RCC 7860 (cell line): Measurements from ENCODE around the gene PLAAT4.

ENCODE experiments used
- DNase-seq: peaks from one replicate; pipeline ENCODE4 v3.0.0-alpha.2; 2015; ENCODE audit warnings: low spot score
- FAIRE-seq: peaks from 2 replicates; lab custom pipeline; 2012; peaks lifted over from hg19 to GRCh38; lab: Jason Lieb, UNC

The PLAAT4 gene

GRCh38 chr11:63536669-63537292, at the start of gene PLAAT4:
TSS of gene PLAAT4 (plus strand) at chr11:63536808. CDS start at chr11:63536869, 61 bp downstream.
- DNase-seq (no peak), FAIRE-seq (no peak)

- FAIRE-seq, result no peak
- DNase-seq, result no peak
Measured at GRCh38 chr11:63488789-63489188, 47.8 kb upstream of the PLAAT4 start.

- no peak for FAIRE-seq
Measured at GRCh38 chr11:63489879-63490278, 46.7 kb upstream of the PLAAT4 start.

GRCh38 chr11:63490551-63491239, 45.9 kb upstream of the PLAAT4 start, which contains the start of gene PLAAT5:
TSS of gene PLAAT5 (minus strand) at chr11:63491167. CDS start at chr11:63491034, 133 bp downstream.
- no peak for FAIRE-seq
- no peak for DNase-seq

More at GRCh38 chr11:63489879-63490278, 46.7 kb upstream of the PLAAT4 start:
- DNase-seq, result no peak

- FAIRE-seq (no peak), DNase-seq (no peak)
Measured at GRCh38 chr11:63491240-63491587, 45.4 kb upstream of the PLAAT4 start.

GRCh38 chr11:63491636-63492372, 44.8 kb upstream of the PLAAT4 start:
- DNase-seq (no peak), FAIRE-seq (no peak)

GRCh38 chr11:63492441-63492840, 44.2 kb upstream of the PLAAT4 start:
- no peak for DNase-seq
- FAIRE-seq, result no peak

GRCh38 chr11:63493127-63493526, 43.5 kb upstream of the PLAAT4 start:
- FAIRE-seq (no peak), DNase-seq (no peak)

- no peak for DNase-seq
Measured at GRCh38 chr11:63494975-63495374, 41.6 kb upstream of the PLAAT4 start.

GRCh38 chr11:63499874-63500273, 36.7 kb upstream of the PLAAT4 start:
- DNase-seq (no peak), FAIRE-seq (no peak)

More at GRCh38 chr11:63494975-63495374, 41.6 kb upstream of the PLAAT4 start:
- no peak for FAIRE-seq

GRCh38 chr11:63501236-63501635, 35.4 kb upstream of the PLAAT4 start:
- DNase-seq, result no peak
- FAIRE-seq, result no peak

- FAIRE-seq (no peak), DNase-seq (no peak)
Measured at GRCh38 chr11:63502252-63502820, 34.3 kb upstream of the PLAAT4 start.

GRCh38 chr11:63503492-63503891, 33.1 kb upstream of the PLAAT4 start:
- no peak for FAIRE-seq

GRCh38 chr11:63504054-63504453, 32.6 kb upstream of the PLAAT4 start:
- no peak for FAIRE-seq
- no peak for DNase-seq

More at GRCh38 chr11:63503492-63503891, 33.1 kb upstream of the PLAAT4 start:
- no peak for DNase-seq

- no peak for DNase-seq
- no peak for FAIRE-seq
Measured at GRCh38 chr11:63504933-63505586, 31.5 kb upstream of the PLAAT4 start.

GRCh38 chr11:63505857-63506528, 30.6 kb upstream of the PLAAT4 start, which contains the start of gene LGALS12:
TSS of gene LGALS12 (plus strand) at chr11:63506084. CDS start at chr11:63506459, 375 bp downstream.
- no peak for DNase-seq
- FAIRE-seq, result no peak

- FAIRE-seq (no peak), DNase-seq (no peak)
Measured at GRCh38 chr11:63506876-63507275, 29.7 kb upstream of the PLAAT4 start.

- no peak for FAIRE-seq
- no peak for DNase-seq
Measured at GRCh38 chr11:63507511-63507910, 29.1 kb upstream of the PLAAT4 start.

- no peak for FAIRE-seq
Measured at GRCh38 chr11:63508009-63508408, 28.6 kb upstream of the PLAAT4 start.

GRCh38 chr11:63508745-63509144, 27.9 kb upstream of the PLAAT4 start:
- DNase-seq (no peak), FAIRE-seq (no peak)

More at GRCh38 chr11:63508009-63508408, 28.6 kb upstream of the PLAAT4 start:
- no peak for DNase-seq
